ENCODE measurements around the gene FGL2.
"Not testable (repeated sequence)": the region's sequence is repeated elsewhere in the genome, so short reads cannot be mapped to it uniquely, and the experiment has no call there.

Gene FGL2

GRCh38 chr7:77154917-77155464, 44.6 kb downstream of the FGL2 start:
- DNase-seq (ENCODE audit: low spot score); in situ Hi-C loops (cut with MboI; ENCODE audit: low sequenced_read_pairs, unreplicated experiment): not testable (repeated sequence)

GRCh38 chr7:77152232-77152631, 47.4 kb downstream of the FGL2 start:
- DNase-seq (ENCODE audit: low spot score); in situ Hi-C loops (cut with MboI; ENCODE audit: low sequenced_read_pairs, unreplicated experiment): not testable (repeated sequence)
